ENCODE measurements around the gene CBX3.
"Not testable (repeated sequence)": the region's sequence is repeated elsewhere in the genome, so short reads cannot be mapped to it uniquely, and the experiment has no call there.

CBX3 gene

DNA sequence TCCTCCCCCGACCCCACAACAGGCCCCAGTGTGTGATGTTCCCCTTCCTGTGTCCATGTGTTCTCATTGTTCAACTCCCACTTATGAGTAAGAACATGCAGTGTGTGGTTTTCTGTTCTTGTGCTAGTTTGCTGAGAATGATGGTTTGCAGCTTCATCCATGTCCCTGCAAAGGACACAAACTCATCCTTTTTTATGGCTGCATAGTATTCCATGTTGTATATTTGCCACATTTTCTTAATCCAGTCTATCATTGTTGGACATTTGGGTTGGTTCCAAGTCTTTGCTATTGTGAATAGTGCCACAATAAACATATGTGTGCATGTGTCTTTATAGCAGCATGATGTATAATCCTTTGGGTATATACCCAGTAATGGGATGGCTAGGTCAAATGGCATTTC is 37.7 kb upstream of the CBX3 start:
- CTCF ChIA-PET, DNase-seq, H3K4me3 Mint-ChIP-seq, H3K27me3 Mint-ChIP-seq, H3K27ac Mint-ChIP-seq, H3K9me3 Mint-ChIP-seq: not testable (repeated sequence)
- peaks cover 11% of the 10 kb centered on the region for H3K36me3 Mint-ChIP-seq
- H3K4me1 Mint-ChIP-seq: peaks cover 38% of the 10 kb centered on the region

DNA sequence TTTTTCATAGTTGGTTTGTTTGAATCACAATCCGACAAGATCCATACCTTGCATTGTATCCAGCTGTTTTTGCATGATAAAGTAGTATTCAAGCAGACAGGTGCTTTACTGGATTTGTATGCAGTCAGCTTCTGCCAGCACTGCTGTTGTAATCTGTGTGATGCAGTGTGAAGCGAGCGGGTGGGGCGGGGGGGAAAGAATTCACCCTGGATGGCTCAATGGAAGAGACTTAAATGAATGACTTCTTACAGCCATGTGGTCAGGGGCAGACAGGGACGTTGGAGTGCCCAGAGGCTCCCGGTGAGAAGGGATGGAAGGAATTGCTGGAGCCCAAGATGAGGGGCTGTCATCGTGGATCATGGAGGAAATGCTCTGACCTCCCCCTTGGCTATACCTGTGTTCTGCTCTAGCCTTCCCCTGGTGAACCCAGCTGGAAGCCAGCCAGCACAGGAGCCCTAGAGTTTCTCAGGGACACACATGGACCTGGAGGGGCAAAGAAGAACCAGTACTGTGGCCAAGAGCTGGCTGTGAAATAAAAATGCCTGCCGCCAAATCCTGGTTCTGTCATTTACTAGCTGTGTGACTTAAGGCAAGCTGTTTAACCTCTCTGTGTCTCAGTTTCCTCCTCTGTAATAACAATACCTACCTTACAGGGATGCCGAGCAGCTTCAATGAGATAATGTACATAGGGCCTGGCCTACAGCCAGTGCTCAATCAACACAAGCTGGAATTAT is 35.4 kb upstream of the CBX3 start:
- DNase-seq: no peak
- Mint-ChIP-seq H3K4me3 (no peak overlapping the region), H3K27me3 (no peaks in the 10 kb centered on the region), H3K4me1 (peaks cover 32% of the 10 kb centered on the region), H3K27ac (no peak overlapping the region), H3K9me3 (peaks cover 4% of the 10 kb centered on the region), H3K36me3 (peaks cover 17% of the 10 kb centered on the region)
- CTCF ChIA-PET: interaction anchor here (0.8 to 1.4 kb wide), 4 partner anchors 74 to 83 kb away, joined by 3 to 4 read pairs (median 3); no protein-coding TSS in a partner anchor

DNA sequence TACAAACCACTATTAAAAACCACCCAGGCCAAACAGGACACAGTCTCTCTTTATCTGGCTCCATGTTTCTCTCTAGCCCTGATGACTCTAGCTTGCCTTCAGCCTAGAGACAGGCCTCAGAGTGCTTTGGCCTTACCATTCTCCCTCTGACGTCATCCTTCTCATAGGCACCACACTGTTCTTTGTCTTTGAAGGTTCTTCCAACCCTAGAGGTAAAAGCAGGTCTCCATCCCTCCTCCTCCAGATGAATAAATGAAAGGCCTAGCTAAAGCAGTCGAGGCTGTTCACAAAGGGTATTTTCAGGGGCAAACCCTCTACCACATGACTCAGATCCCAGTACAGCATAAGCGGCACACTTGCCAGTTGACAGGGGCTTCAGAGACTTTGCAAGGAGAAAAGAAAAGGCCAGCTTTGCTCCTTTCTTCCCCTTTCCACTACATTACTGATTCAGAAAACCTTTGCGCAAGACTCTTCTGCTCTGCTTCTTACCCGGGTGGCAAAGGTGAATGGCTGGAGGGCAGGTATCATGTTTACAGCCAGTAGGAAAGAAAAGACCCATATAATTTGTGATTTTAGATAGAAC is 34.8 kb upstream of the CBX3 start:
- no peak for DNase-seq
- H3K4me3 Mint-ChIP-seq: no peak overlapping the region
- H3K4me1 Mint-ChIP-seq: peaks cover 32% of the 10 kb centered on the region
- H3K36me3 Mint-ChIP-seq: peaks cover 19% of the 10 kb centered on the region
- peaks cover 4% of the 10 kb centered on the region for H3K9me3 Mint-ChIP-seq
- CTCF ChIA-PET: interaction anchor here (0.8 to 1.4 kb wide), 5 partner anchors 74 to 84 kb away, joined by 3 to 4 read pairs (median 3); no protein-coding TSS in a partner anchor
- peak overlapping the region; percentile 73 for H3K27ac Mint-ChIP-seq
- no peaks in the 10 kb centered on the region for H3K27me3 Mint-ChIP-seq

DNA sequence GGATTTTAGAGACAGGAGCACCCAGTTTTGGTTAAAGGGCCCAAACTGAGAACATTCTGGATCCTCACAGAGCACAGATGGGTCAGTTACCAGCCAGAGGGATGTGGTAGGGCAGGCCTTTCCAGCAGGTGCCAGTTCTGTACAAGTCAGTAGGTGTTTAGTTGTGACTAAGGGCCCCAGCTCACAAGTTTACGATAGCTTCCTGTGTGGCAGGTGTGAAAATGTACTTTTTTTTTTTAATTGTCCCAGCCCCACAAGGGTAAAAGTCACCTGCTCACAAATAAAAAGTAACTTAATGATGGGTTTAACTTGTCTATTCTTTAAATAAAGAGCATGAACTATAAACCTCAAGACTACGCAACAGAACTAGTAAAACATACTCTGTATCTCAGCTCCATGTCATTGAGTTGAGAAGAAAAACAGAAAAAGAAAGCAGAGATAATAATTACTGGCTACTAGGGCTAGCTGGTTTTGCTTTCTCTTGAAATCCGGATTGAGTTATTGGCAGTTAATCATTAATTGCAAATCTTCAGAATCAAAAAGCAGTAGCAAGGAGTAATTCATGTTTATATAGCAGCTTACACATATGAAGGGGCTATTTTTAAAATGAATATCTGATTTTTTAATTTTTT is 34.1 kb upstream of the CBX3 start:
- CTCF ChIA-PET: interaction anchor here (1.2 to 1.3 kb wide), 3 partner anchors 76 to 79 kb away, joined by 3 to 4 read pairs (median 3); no protein-coding TSS in a partner anchor
- DNase-seq: peak; percentile 27
- peaks cover 32% of the 10 kb centered on the region for H3K4me1 Mint-ChIP-seq
- H3K27ac Mint-ChIP-seq: peak overlapping the region; percentile 73
- H3K9me3 Mint-ChIP-seq: peaks cover 4% of the 10 kb centered on the region
- H3K27me3 Mint-ChIP-seq: no peaks in the 10 kb centered on the region
- H3K36me3 Mint-ChIP-seq: peaks cover 19% of the 10 kb centered on the region
- H3K4me3 Mint-ChIP-seq: no peak overlapping the region

DNA sequence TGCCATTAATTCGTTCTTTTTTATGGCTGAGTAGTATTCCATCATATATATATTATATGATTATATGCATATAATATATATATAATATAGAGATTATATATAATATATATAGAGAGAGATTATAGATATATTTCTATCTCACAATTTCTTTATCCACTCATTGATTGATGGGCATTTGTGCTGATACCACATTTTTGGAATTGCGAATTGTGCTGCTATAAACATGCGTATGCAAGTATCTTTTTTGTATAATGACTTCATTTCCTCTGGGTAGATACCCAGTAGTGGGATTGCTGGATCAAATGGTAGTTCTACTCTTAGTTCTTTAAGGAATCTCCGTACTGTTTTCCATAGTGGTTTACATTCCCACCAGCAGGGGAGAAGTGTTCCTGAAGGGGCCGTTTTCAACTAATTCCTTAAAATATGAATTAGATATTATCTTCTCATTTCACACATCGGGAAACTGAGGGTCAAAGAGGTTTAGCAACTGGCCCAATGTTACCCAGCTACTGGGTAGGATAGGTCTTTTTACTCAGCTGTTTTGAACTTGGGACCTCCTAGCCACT is 33.0 kb upstream of the CBX3 start:
- Mint-ChIP-seq H3K4me3 (no peak overlapping the region), H3K4me1 (peaks cover 32% of the 10 kb centered on the region), H3K36me3 (peaks cover 16% of the 10 kb centered on the region), H3K27me3 (no peaks in the 10 kb centered on the region), H3K9me3 (peaks cover 4% of the 10 kb centered on the region), H3K27ac (no peak overlapping the region)
- DNase-seq: no peak
- CTCF ChIA-PET: no interaction called here

DNA sequence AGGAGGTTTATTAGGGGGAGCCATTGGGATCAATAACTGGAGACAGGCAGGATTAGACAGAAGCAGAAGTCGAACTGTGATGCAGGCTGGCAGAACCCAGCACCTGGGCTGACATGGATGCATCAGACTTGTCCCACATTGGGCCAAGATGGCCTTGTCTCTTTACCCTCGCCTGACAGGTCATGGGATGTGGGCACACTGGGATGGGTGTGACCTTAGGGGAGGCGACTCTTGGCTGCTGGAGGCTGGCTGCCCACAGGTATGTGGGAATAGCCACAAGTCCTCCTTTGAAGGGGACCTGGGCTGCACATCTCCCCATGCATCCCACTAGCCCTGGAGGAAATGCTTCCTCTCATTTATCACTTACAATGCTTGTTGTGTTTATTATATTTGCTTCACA is 32.3 kb upstream of the CBX3 start:
- Mint-ChIP-seq H3K36me3 (peaks cover 17% of the 10 kb centered on the region), H3K4me3 (no peak overlapping the region)

DNA sequence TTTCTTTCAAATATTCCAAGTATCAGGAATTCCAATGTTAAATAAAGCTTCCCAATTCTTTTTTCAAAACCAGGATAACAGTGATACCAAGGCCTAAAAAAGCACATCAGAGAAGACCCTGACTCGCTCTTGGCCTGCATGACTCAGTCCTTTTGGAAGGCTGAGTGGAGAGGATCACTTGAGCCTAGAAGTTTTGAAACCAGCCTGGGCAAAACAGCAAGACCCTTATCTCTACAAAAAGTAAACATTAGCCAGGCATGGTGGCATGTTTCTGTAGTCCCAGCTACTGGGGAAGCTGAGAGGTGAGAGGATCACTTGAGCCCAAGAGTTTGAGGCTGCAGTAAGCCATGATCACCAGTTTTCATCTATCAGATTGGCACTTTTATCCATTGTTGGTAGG is 30.9 kb upstream of the CBX3 start:
- Mint-ChIP-seq H3K27me3 (no peaks in the 10 kb centered on the region), H3K9me3 (no peaks in the 10 kb centered on the region), H3K4me1 (peaks cover 43% of the 10 kb centered on the region), H3K27ac (no peak overlapping the region), H3K36me3 (peaks cover 15% of the 10 kb centered on the region), H3K4me3 (no peak overlapping the region)
- DNase-seq: no peak
- CTCF ChIA-PET: interaction anchor here (1.2 kb wide), 1 partner anchor 80 kb away, joined by 6 read pairs; no protein-coding TSS in a partner anchor

More for the DNA sequence above, 32.3 kb upstream of the CBX3 start:
- peaks cover 38% of the 10 kb centered on the region for H3K4me1 Mint-ChIP-seq
- no peaks in the 10 kb centered on the region for H3K27me3 Mint-ChIP-seq
- H3K27ac Mint-ChIP-seq: no peak overlapping the region
- DNase-seq: no peak
- H3K9me3 Mint-ChIP-seq: peaks cover 3% of the 10 kb centered on the region
- CTCF ChIA-PET: interaction anchor here (1.2 kb wide), 1 partner anchor 78 kb away, joined by 6 read pairs; no protein-coding TSS in a partner anchor

DNA sequence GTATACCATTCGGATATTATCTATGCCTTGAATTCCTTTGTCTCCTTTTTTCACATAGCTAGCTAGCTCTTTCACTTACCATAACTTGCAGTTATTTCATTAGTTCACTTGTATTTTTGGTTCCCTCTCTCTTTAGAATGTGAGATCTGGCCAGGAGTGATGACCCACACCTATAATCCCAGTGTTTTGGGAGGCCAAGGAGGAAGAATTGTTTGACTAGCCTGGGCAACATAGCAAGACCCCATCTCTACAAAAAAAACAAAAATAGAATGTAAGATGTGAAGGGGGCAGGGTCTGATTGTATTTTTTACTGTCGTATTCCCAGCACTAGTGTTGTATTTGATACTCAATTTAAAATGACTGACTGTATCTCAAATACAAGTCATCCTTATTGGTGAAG is 29.9 kb upstream of the CBX3 start:
- CTCF ChIA-PET: interaction anchor here (1.4 kb wide), 1 partner anchor 79 kb away, joined by 3 read pairs; no protein-coding TSS in a partner anchor
- Mint-ChIP-seq H3K9me3 (no peaks in the 10 kb centered on the region), H3K4me3 (no peak overlapping the region), H3K36me3 (peaks cover 17% of the 10 kb centered on the region), H3K4me1 (peaks cover 35% of the 10 kb centered on the region), H3K27me3 (no peaks in the 10 kb centered on the region), H3K27ac (no peak overlapping the region)
- DNase-seq: no peak

DNA sequence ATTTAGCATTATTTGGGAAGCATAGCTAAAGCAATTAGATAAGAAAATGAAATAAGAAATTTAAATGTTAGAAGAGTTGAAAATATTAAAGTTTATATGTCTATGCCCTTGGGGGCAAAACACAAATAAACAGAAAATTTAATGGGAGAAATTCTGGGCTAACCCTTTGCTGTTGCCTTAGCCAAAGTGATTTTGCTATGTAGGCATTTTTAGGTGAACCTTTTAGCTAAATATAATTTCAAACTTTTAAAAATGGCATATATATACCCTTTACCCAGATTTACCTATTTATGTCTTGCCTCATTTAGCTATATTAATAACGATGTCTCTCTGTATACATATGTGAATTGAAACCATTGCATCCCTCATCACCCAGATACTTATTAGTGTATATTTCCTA is 29.5 kb upstream of the CBX3 start:
- no peak overlapping the region for H3K4me3 Mint-ChIP-seq
- CTCF ChIA-PET: interaction anchor here (1.4 kb wide), 1 partner anchor 80 kb away, joined by 3 read pairs; no protein-coding TSS in a partner anchor
- no peaks in the 10 kb centered on the region for H3K27me3 Mint-ChIP-seq

DNA sequence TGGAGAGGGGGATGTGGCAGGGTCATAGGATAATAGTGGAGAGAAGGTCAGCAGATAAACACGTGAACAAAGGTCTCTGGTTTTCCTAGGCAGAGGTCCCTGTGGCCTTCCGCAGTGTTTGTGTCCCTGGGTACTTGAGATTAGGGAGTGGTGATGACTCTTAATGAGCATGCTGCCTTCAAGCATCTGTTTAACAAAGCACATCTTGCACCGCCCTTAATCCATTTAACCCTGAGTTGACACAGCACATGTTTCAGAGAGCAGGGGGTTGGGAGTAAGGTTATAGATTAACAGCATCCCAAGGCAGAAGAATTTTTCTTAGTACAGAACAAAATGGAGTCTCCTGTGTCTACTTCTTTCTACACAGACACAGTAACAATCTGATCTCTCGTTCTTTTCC is 25.6 kb upstream of the CBX3 start:
- DNase-seq, H3K9me3 Mint-ChIP-seq, CTCF ChIA-PET, H3K27me3 Mint-ChIP-seq, H3K4me3 Mint-ChIP-seq, H3K27ac Mint-ChIP-seq: not testable (repeated sequence)
- peaks cover 19% of the 10 kb centered on the region for H3K36me3 Mint-ChIP-seq
- H3K4me1 Mint-ChIP-seq: peaks cover 10% of the 10 kb centered on the region

More for the DNA sequence above, 29.5 kb upstream of the CBX3 start:
- Mint-ChIP-seq H3K27ac (no peak overlapping the region), H3K9me3 (no peaks in the 10 kb centered on the region), H3K4me1 (peaks cover 30% of the 10 kb centered on the region), H3K36me3 (peaks cover 17% of the 10 kb centered on the region)
- no peak for DNase-seq

DNA sequence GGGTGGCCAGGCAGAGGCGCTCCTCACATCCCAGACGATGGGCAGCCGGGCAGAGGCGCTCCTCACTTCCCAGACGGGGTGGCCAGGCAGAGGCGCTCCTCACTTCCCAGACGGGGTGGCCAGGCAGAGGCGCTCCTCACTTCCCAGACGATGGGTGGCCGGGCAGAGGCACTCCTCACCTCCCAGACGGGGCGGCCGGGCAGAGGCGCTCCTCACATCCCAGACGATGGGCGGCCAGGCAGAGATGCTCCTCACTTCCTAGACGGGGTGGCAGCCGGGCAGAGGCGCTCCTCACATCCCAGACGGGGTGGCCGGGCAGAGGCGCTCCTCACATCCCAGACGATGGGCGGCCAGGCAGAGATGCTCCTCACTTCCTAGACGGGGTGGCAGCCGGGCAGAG is 24.8 kb upstream of the CBX3 start:
- H3K27me3 Mint-ChIP-seq: not testable (repeated sequence)

DNA sequence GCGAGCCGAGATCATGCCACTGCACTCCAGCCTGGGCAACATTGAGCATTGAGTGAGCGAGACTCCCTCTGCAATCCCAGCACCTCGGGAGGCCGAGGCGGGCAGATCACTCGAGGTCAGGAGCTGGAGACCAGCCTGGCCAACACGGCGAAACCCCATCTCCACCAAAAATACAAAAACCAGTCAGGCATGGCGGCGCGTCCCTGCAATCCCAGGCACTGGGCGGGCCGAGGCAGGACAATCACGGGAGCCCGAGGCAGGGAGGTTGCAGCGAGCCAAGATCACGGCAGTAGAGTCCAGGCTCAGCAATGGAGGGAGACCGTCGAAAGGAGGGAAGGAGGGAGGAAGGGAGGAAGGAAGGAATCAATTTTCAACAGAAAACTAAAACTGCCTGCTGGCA is 24.3 kb upstream of the CBX3 start:
- H3K27me3 Mint-ChIP-seq, H3K4me3 Mint-ChIP-seq, DNase-seq, CTCF ChIA-PET, H3K9me3 Mint-ChIP-seq: not testable (repeated sequence)
- Mint-ChIP-seq H3K4me1 (peaks cover 10% of the 10 kb centered on the region), H3K27ac (peak overlapping the region; percentile 16), H3K36me3 (peaks cover 19% of the 10 kb centered on the region)

More for the DNA sequence above, 24.8 kb upstream of the CBX3 start:
- H3K9me3 Mint-ChIP-seq, CTCF ChIA-PET, H3K4me3 Mint-ChIP-seq, DNase-seq, H3K27ac Mint-ChIP-seq: not testable (repeated sequence)
- peaks cover 10% of the 10 kb centered on the region for H3K4me1 Mint-ChIP-seq
- peaks cover 19% of the 10 kb centered on the region for H3K36me3 Mint-ChIP-seq

DNA sequence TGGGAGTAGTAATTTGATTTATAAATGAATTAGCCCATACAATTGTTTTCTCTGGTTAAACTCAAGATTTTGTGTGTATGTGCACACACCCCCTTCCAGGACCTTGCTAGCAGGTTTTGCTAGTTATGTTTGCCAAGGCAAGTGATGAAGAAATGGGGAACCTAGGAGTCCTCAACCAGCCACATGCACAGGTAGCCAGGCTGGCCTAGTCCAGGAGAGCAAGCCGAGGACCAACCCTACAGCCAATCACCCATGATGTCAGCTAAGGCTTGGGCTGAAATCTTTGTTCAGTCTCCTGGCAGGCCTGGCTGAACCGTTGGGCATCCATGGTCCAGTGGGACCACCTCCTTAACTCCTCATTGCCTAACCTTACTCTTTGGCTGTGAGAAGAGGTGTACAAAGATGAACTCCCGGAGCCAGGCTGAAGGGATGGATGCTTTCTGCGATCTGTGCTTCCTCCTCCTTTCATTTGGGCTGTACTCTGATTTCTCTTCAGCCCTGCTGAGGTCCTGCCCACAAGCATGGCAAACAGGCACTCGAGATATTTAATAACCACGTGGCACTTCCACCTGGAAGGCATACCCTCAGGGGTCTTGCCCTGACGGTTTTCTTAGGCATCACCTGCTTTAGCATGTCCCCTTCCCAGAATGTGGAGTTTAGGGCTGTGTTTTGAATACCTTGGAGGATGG is 23.1 kb upstream of the CBX3 start:
- H3K4me1 Mint-ChIP-seq: peaks cover 10% of the 10 kb centered on the region
- H3K4me3 Mint-ChIP-seq: no peak overlapping the region
- no peak overlapping the region for H3K27ac Mint-ChIP-seq
- no peaks in the 10 kb centered on the region for H3K27me3 Mint-ChIP-seq
- no peaks in the 10 kb centered on the region for H3K9me3 Mint-ChIP-seq
- peaks cover 19% of the 10 kb centered on the region for H3K36me3 Mint-ChIP-seq
- DNase-seq: no peak
- CTCF ChIA-PET: interaction anchor here (3.1 kb wide), 1 partner anchor 87 kb away, joined by 18 read pairs; no protein-coding TSS in a partner anchor

Data from activated naive CD4-positive, alpha-beta T cell treated with anti-CD3 and anti-CD28 coated beads, Interleukin-2, amount 10 ng/mL, durations not matched to agents 7 days and 5 days (primary cell).